ENCODE results near the gene VGLL4.

GRCh38 chr3:11624704-11625375 lies 18.9 kb downstream of the VGLL4 start:
- TF ChIP-seq ZNF274 (IDR thresholded peaks at IDR 0.05; ENCODE audit: low read depth, low read length) (no peak), SUZ12 (IDR thresholded peaks at IDR 0.05; ENCODE audit: extremely low read depth, insufficient read depth, insufficient read length) (no peak), YY1 (IDR thresholded peaks at IDR 0.05; ENCODE audit: insufficient read depth, insufficient read length) (no peak)
